ENCODE data around the gene CCL3.
"Not testable (repeated sequence)": the region's sequence is repeated elsewhere in the genome, so short reads cannot be mapped to it uniquely, and the experiment has no call there.

Gene CCL3

DNA sequence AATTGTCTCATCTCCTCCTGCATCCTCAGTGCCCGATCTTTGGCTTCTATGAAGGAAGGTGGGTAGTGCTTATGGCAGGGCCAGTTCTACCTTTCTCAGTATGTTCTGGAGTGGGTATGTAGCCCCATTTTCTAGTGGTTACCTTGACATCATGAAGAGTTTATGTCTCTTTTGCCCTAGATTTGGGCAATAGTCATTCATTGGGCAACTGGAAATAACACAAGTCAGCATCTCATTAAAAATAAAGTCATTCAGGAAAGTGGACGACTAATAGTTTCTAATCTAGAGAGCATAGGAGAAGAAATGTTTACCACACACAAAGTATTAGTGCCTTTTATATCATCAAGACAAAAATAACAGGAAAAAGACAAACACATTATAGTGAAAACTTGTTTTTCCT, 6.3 kb downstream of the CCL3 start:
- not testable (repeated sequence) for DNase-seq

DNA sequence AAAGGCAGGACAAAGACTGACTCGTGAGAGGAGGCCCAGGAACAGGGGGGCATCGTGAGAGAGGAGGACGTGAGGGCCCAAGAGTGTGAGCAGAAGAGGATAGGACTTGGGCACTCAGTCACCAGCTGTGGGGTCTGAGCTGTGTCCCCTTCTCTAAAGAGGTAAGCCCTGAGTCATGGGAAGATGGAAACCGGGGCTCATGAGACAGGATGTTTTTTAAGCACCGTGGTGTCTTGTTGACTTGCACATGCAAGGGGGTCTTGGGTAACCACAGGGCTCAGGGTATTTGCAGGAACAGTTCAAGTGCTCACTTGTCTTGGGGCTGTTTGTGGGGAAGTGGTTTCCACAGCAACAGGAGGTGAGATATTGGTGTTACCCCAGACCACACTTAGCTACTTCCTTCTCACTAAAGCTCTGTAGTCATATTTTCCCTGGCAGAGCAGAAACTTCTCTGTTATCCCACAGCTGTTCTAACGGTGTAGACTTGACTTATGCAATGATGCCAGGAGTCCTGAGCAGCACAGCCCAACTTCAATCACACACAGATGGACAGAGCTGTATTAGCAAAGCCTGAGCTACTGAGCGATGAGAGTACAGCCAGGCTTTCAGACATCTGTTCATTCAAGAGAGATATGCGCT, 7.3 kb downstream of the CCL3 start:
- peak; percentile 64 for DNase-seq

DNA sequence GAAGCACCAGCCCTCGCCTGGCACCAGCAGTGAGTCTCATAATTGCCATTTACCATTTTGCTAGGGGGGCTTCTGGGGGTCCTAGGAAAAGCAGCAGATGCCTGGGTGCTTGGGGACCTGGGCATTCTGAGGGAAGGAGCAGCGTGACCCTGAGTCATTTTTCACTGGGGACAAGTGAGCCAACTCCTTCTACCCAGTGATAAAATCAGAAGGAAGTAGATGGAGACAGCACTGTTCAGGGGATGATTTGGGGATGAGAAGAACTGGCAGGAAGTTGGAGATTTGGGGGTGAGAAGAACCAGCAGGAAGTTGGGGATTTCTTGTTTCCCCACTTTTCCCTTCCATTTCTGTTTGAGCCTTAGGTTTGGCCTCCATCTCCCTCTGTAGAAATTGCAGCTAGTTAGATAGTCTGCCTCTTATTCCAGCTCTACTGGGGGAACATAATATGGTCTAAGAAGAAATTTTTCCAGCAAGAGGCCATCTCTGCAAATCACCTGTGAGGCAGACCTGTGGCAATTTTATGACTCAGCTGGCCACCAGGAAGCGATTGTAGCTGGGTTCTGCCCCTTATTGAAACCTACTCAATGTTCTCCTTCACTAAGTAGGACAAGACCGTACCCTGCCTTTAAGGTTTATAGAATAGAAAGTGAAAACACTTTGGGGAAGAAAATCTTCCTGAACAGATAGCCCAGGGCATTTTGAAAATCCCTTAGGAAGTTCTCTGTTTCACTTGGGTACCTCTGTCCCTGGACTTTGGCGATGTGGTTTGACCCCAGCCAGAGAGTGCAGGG, 8.1 kb downstream of the CCL3 start:
- DNase-seq, result not testable (repeated sequence)

DNA sequence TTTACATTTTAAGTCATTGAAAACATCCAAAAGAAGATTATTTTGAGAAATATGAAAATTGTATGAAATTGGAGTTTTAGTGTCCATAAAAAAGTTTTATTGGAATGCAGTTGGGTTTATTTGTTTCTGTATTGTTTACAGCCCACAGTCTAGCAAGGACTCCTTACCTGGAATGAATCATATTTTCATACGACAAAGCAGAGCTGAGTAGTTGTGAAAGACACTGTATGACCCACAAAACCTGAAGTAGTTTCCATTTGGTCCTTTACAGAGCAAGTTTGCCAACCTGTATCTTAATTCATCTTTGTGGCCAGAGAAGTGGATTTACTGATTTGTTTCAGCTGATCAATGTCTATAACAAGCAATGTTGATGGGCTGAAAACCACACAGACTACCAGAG, 15.6 kb downstream of the CCL3 start:
- no peak for DNase-seq

DNA sequence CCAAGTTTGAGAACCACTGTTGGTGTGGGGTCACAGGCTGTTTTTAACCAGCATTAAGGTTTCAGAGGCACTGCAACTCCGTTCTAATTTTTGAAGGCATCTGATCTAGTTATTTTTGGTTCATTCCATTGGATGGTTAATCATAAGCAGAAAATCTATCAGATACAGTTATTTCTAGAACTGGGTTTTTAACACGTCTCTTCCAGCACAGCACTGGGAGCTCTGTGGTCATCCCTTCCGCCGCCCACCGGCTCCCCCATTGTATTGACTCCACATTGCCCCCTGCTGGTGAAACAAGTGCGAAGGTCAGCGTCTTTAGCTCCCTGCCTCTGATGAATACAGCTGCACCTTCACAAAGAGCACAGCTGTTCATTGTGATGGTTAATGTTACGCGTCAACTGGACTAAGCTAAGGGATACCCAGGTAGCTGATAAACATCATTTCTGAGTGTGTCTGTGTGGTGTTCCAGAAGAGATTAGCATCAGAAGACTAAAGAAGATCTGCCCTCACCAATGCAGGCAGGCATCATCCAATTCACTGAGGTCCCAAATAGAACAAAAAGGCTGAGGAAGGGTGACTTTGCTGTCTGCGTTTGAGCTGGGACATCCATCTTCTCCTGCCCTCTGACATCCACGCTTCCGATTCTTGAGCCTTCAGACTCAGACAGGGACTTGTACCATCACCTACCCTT, 17.4 kb downstream of the CCL3 start:
- peak; percentile 83 for DNase-seq

DNA sequence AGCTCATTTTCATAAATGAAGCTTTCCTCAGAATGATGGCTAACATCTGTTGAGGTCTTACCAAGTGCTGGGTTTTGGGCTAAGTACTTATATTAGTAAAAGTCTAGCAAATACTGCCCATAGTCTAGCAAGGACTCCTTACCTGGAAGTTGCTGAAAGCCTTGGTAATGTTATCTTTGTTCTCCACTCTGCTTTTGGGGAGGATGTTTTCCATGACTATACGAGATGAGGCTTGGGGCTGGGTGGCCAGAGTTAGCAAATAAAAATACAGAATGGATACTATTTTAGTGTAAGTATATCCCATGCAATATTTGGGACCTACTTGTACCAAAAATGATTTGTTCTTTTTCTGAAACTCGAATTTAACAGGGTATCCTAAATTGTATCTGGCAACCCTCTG, 18.2 kb downstream of the CCL3 start:
- no peak for DNase-seq

DNA sequence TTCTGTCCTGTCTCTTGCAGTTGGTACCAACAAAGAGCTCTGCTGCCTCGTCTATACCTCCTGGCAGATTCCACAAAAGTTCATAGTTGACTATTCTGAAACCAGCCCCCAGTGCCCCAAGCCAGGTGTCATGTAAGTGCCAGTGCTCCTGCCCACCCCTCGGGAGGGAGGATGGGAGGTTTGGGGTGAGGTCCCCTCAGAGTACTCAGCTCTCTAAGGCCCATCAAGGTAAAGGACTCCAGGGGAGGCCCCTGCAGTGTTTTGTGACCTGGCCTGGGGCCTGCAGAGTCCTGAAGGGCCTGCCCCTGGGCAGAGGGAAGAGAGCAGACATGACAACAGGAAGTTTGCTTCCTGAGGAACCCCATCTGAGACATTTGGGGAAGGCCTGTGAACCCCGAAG, 19.5 kb downstream of the CCL3 start:
- DNase-seq, result no peak

DNA sequence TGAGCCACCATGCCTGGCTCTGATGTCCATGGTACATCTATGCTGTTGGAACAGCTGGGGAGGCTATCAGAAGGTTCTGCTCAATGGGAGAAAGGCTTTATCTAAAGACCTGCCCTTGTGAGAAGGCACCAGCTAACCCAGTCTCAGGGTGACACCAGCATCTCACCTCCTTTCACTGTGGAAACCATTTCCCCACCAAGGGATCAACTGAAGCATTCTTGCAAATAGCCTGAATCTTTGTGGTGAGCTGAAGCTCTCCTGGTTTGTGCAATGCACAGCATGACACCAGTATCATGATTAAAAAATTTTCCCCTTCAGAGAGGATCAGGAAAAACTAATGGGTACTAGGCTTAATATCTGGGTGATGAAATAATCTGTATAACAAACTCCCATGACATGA, 20.8 kb downstream of the CCL3 start:
- no peak for DNase-seq

DNA sequence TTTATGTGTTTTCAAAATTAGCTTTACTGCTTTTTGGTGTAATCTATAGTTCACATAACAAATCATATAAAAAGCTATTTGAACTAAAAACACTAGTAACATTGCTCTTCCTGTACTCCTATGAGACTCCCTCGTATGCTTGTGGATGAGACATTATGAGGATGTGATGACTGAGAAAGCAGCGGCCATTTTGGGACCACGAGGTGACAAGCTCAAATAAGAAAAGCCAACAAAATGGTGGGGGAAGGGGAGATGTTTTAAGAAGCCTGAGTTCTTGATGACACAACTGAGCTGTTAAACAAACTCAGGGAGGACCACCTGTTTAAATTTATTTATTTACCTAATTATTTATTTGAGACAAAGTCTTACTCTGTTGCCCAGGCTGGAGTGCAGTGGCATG, 21.4 kb downstream of the CCL3 start:
- DNase-seq, result no peak

DNA sequence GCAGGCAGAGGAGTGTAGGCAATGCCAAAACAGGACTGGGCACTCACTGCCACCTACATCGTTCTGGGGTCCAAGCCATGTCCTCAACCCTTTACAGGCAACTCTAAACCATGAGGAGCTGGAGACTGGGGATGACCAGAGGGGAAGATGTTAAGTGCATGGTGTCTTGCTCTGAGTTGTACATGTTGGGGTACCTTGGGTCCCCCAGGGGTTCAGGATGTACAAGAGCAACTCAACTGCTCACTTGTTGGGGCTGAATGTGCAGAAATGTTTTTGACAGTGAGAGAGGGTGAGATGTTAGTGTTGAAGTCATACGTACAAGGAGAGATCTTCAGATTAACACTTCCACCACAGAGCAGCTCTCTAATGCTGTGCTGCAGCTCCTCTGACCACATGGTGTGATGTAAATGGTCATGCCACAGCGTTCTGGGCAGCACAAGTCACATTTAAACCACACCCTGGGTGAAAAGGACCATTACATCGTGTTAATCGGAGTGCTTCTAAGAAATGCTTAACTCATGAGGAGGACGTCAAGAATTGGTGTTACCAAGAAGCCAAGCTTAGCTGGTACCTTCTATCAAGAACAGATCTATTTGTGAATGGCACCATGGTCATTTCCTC, 23.5 kb downstream of the CCL3 start:
- peak; percentile 29 for DNase-seq

DNA sequence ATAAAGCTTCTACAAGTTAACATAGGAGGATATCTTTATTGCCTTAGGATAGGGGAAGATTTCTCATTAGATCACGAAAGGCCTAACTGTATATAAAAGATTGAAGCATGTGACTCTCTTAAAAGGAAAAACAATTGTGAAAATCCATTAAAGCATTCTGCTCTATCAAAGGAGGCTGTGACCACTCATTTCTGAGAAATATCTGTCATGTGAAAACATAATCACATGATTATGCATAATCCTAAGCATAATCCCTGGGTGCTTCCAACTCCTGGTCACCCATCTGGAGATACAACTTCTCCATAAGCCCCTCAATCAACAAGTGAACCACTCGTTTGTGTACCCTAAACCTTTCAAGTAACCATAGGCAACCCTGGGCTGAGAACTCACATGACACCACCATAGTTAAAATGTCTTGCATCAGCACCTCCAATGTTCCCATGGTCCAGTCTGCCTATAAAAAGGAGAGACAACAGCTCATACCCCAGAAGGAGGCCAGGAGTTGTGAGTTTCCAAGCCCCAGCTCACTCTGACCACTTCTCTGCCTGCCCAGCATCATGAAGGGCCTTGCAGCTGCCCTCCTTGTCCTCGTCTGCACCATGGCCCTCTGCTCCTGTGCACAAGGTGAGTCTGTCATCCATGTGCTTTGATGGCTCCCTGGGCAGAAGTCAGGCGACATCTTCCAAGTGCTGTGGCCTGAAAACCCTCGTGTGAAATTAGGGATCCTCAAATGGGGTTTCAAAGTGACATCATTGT, 26.0 kb downstream of the CCL3 start, which contains the start of gene CCL18:
Gene CCL18 (plus strand): TSS at position 487 of the 756 bp plus-strand sequence. CDS start 71 bp downstream, at position 558.
- DNase-seq, result no peak

DNA sequence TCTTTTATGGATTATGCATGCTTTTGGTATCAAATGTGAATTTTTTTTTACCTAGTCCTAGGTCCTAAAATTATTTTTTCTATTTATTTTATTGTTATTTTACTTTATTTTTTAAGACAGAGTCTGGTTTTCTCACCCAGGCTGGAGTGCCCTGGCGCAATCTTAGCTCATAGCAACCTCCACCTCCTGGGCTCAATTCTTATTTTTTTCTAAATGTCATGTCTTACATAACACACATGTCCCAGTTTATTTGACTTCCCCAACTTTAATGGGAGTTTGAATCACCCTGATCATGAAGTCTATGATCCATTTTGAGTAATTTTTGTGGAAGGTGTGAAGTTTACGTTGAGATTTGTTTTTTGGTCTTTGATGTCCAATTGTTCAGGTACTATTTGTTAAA, 29.1 kb downstream of the CCL3 start:
- DNase-seq, result no peak

DNA sequence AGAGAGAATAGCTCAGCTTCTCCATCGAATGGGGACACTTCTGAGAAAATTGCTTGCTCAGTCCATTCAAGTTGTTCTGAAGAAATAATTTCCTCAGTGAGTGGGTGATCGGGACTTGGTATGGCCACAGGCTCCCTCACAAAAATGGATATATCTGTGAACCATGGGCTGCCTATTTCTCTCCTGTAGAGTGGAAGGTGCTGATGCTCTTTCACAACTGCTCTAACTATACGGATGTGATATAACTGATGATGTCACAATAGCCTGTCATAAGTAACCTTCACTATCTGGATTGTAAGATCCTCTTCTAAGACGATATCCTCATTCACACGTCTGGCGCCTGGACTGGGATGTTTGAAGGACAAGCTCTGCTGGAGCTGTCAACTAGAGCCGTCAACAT, 30.5 kb downstream of the CCL3 start:
- DNase-seq, result no peak

DNA sequence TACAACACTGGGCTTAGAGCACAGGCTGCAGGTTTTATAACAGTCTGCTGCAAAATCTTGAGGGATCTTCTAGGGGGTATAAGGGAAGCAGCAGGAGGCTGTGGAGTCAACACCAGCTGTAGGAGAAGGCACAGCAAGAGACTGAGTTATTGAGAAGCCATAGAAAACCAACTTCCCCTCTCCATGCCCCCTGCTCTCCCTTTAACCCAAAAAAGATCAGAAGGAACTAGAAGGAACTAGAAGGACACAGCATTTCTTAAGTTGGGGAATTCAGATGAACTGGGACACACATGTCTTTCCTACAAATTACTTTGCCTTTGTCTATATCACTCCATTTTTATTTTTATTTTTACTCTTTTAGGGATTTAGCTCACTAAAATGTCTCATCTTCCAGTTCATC, 32.0 kb downstream of the CCL3 start:
- DNase-seq, result no peak

DNA sequence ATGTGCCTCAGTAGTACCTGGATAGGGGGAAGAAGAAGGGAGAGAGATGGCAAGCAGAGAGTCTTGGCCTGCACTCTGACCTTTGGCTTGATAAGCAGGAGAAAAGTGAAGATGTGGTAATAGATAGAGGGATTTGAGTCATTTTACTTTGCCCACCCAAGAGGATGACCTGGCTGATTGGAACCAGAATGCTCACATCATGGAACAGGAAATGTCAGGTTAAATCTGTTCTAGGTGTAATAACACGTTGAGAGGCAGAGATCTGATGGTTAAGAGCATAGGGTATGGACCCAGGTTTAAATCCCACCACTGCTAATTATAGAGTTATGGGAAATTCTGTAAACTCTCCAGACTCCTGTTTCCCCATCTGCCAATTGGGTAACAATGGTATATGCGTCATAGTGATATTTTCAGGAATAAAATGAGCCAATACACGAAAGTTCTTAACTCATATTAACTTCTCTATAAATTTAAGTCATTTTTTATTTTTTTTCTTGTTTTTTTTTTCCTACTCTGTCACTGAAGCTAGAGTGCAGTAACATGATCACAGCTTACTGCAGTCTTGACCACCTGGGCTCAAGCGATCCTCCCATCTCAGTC, 33.9 kb downstream of the CCL3 start:
- no peak for DNase-seq

DNA sequence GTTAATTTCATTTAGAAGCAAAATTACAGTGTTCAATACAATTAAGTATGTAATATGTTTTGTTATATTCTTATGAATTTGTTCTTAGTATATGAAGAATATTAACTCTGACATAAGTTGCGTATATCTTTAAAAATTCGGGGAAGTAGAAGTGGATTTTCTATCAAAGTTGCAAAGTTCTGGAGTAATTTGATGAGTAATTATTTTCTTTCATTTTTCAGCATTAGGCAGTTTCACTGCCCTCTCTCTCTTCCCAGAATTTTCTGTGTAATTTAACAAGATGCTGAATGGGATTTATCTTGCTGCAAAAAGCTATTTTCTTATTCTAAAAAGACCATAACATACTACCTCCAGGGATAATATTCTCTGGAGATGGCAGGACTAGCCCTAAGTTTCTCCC, 34.8 kb downstream of the CCL3 start:
- no peak for DNase-seq

DNA sequence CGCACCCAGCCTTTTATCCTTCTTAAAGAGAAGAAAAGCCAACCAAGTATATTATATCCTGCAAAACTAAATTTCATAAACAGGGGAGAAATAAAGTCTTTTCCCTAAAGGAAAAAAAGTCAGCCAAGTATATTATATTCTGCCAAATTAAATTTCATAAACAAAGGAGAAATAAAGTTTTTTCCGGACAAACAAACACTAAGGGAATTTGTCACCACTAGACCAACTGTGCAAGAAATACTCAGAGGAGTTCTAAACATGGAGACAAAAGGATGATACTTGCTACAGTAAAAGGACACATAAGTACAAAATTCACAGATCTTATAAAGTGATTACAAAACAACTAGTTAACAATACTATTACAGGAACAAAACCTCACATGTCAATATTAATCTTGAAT, 40.3 kb downstream of the CCL3 start:
- no peak for DNase-seq

DNA sequence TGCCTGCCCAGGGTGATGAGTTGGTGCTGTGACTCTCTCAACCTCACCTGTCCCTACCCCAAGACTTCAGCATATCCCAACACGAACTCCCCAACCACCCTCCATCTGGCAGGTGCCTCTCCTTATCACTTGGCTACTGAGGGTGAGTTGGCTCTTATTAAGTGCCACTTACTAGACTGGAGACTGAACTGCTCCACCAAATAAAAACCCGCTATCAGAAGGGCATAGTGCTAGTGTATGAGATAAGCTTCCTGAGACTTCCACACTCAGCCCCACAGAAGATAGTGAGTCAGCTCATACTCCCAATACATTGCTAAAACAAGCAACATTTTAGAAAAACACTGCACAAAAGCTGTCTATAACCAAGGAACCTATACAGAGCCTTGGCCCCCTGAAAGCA, 41.9 kb downstream of the CCL3 start:
- DNase-seq, result peak; percentile 41
